ENCODE results near the gene LYAR.

The LYAR gene, protein sequence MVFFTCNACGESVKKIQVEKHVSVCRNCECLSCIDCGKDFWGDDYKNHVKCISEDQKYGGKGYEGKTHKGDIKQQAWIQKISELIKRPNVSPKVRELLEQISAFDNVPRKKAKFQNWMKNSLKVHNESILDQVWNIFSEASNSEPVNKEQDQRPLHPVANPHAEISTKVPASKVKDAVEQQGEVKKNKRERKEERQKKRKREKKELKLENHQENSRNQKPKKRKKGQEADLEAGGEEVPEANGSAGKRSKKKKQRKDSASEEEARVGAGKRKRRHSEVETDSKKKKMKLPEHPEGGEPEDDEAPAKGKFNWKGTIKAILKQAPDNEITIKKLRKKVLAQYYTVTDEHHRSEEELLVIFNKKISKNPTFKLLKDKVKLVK

DNA sequence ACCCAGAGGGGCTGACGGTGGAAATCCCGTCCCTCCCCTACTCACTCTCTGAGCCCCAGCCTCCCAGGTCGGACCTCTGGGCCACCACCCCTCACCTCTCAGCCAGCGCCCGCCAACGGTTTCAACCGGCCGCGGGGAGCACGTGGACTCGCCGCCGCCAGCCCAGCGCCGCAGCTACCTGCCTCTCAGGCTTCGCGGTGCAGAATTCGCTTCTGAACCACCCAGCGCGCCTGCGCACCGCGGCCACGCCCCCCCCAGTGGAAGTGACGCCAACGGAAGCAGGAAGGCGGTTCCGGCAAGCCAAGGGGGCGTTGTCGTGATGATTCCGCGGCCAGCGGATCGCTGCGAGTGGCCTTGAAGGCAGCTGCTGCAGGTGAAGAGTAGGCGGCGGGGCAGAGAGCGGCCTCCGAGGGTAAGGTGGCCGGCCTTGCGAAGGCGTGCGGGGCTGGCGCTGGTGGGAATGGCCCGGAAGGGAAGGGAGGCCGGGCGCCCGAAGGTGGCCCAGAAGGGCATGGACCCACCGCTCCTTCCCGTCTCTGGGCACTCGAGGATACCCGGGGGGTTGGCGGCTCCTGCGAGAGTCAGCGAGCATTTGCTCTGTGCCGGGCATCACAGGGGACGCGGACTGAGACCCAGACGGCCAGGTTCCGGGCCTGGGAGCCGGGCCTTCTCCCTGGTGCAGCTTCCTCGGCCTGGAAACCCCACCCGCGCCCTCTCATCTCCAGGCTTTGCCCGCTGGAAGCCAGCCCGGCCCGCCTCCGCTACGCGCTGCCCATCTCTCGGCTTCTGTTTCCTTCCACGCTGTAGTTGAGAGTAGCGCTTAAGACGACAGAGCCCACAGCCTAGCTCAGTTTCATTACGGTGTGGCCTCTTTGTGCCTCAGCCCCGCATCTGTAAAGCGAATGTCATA is at the start of gene LYAR, which contains the start of gene ZBTB49:
TSS of gene LYAR (minus strand) at position 214 of the 910 bp plus-strand sequence. CDS start 6,412 bp downstream, outside the sequence.
TSS of gene ZBTB49 (plus strand) at position 311 of the 910 bp plus-strand sequence. CDS start 9,695 bp downstream, outside the sequence.
- FAIRE-seq = no peak

DNA sequence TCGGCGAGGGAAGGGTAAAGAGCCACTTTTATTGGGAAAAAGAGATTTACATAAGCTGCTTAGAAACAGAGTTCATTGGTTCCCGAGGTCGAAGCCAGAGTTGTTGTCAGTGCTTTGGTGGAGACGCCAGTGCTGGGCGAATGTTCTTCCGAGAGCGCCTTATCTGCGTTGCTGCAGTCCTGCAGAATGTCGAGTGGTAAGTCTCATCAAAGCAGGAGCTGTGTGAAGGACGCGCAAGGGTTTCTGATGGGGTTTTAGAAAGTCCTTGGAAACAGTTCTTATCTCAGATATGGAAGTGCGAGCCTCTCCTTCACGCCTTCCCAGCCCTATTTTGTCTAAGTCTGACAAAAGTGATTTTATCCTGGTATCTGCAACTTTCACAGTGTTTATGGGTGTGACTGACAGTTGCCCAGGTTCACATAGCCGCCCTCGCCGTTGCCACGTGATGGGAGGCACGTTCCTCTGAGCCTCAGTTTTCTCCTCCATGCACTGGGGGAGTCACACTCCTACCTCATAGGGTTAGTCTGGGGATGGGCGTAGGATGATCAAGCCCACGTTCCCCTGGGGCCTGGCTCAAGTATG is 49.6 kb upstream of the LYAR start:
- no peak for FAIRE-seq

DNA sequence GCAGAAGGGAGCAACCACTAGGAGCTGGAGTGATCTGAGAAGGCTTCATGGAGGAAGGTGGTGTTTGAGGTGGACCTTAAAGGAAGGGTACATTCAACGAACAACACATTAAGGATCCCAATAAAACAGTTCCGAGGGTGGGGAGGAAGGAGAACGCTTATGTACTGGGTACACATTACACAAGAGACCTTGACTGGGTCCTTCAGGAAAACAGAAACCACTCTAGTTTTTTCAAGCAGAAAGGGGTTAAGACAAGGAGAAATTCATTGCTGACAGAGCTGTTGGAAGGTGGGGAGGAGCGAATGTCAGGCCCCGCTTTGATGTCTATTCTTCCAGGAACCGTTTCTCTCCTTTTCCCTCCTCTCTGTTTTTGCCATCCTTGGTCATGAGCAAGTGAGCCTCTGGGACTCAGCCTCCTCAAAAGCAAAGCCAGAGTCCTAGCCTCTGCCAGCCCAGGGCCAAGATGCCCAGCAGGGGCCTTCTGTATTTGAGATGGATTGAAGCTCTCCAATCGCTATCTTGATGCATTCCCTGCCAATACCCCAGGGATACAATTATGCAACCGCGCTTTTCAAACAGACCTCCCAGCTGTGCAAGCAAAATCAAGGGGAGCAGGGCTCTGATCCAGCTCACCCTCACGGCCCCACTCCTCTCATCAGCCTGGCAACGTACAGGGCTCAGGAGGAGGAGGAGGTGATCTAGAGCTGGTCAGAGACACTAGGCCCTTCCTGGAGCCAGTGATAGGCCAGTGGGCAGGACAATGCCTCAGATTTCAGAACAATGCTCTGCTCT is 48.5 kb upstream of the LYAR start:
- FAIRE-seq = no peak

DNA sequence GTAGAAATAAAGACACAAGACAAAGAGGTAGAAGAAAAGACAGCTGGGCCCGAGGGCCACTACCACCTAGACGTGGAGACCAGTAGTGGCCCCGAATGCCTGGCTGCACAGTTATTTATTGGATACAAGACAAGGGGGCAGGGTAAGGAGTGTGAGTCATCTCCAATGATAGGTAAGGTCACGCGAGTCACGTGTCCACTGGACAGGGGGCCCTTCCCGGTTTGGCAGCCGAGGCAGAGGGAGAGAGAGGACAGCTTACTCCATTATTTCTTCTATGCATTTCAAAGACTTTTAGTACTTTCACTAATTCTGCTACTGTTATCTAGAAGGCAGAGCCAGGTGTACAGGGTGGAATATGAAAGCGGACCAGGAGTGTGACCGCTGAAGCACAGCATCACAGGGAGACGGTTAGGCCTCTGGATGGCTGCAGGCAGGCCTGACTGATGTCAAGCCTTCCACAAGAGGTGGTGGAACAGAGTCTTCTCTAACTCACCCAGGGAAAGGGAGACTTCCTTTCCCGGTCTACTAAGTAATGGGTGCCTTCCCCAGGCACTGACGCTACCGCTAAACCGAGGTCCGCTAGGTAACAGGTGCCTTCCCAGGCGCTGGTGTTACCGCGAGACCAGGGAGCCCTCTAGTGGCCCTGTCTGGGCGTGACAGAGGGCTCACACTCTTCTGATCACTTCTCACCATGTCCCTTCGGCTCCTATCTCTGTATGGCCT is 45.0 kb upstream of the LYAR start:
- FAIRE-seq = no peak

DNA sequence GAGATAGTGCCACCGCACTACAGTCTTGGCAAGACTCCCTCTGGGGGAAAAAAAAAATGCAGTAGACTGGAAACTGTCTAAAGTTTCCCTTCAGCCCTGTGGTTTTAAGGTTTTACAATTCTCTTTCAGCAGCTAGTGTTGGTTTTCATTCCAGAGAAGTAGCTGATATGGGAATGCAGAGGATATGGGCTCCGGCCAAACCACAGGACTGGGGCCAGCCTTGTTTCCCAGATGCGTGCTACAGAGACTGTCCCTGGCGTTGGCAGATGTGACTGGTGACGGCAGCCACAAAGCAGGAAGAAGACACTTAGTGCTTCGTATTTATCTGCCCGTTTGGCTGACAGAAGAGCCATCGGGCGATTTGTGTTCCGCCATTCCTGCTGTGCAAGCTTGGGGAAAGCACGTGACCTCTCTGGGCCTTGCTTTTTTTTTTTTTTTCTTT is 43.3 kb upstream of the LYAR start:
- no peak for FAIRE-seq

DNA sequence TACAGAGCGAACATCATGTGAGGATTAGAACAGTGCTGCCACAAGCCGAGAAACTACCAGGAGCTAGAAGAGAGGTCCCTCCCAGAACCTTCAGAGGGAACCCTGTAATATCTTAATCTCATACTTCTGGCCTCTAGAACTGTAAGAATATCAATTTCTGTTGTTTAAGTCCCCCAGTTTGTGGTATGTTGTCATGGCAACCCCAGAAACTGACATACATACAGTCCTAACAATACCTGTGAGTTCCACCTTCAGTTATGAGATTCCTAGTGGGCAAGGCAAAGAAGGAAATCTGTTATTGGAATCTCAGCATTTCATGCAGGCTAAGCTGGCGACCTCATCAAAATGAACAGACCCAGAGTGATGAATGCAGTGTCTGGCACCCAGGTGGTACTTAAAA is 42.6 kb upstream of the LYAR start:
- FAIRE-seq = no peak

DNA sequence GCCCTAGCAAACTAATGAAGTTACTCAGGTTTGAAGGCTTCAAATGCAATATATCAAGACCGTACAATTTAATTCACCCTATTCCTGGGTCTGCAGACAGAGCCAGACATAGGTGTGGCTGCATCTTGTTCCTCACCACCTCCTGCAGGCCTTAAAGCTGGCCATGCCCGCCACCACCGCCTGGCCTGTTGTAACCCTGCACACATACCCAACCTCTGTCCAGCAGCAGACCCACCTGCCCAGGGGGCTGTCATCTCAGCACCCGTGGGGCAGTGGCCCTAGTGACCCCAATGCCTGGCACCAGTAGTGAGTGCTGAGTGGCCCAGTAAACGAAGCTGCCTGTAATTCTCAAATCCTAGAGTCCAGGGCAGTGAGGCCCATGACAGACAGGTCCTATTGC is 40.8 kb upstream of the LYAR start:
- no peak for FAIRE-seq

DNA sequence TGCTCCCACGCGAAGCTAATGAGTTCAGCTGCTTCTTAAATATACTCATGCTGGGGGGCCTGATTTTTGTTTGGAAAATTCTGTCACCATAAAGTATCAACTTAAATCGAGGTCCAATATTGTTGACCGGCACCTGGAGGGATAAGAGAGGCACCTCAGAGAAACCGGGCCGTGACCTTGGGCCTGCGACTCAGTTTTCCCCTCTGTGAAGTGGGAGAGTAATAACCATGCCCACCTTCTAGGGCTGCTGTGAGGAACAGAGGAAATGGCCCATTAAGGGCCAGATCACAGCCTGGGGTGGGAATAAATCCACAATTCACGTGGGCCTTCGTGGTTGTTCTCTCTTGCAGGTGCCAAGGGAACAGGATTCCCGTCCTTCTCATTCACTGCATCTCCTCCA is 39.5 kb upstream of the LYAR start:
- no peak for FAIRE-seq

DNA sequence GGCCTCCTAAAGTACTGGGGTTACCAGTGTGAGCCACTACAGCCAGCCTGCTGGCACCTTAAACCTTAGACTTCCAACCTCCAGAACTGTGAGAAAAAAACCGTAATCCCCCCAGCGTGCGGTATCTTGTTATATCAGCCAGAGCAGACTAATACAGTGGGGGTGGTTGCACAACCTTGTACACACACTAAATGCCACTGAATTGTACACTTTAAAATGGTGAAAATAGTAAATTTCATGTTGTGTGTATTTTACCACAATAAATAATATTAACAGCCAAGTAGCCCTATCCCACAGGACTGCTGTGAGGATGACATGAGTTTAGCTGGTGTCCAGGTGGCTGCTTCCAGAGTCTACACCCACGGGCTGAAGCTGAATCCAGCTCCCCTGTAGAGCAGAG is 38.9 kb upstream of the LYAR start:
- no peak for FAIRE-seq

DNA sequence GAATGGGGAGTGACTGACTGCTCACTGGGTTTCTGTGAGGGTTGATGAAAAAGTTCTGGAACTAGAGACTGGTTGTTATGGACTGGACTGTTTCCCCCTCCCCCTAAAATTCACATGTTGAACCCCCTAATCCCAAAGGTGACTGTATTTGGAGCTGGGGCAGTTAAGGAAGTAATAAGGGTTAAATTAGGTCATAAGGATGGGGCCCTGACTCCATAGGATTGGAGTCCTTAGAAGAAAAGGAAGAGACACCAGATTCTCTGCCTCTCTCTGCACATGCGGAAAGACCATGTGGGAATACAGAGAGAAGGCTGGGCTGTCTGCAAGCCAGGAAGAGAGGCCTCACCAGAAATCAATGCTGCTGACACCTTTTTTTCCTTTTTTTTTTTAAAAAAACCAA is 38.3 kb upstream of the LYAR start:
- FAIRE-seq = no peak

DNA sequence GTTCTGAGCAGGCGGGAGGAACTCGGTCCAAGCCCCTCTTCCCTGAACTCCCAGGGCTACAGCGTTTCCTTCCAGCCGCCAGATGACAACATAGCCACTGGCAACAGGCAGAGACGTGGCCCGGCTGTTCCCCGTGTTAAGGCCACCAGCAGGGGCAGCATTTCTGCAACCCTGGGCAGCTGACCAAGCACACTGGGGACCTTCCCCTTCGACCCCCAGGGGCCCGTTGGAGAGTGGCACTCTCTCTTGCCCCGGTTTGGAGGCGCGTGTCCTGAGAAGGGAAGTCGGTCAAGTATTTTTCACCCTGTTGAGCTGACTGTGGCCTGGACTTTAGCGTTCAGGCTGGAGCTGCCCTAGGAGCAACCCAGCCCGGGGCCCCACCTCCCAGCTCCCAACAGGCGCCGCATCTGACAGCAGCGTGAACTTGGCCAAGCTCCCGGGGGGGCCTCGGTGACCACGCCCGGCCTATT is 37.7 kb upstream of the LYAR start:
- no peak for FAIRE-seq

DNA sequence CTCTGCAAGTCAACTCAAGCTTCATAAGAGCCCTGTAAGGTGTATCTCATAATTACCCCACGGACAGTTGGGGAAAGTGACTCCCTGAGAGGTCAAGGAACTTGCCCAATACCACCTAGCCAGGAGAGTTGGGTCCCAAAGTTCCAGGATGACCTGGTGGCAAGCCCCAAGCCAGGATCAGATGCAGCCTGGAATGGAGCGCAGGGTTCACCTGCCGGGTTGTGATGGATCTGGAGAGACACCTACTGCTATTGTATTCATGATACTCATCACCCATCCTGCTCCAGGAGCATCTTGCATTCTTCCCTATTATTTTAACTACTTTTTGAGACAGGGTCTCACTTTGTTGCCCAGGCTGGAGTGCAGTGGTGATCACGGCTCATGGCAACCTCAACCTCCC is 36.2 kb upstream of the LYAR start:
- no peak for FAIRE-seq

DNA sequence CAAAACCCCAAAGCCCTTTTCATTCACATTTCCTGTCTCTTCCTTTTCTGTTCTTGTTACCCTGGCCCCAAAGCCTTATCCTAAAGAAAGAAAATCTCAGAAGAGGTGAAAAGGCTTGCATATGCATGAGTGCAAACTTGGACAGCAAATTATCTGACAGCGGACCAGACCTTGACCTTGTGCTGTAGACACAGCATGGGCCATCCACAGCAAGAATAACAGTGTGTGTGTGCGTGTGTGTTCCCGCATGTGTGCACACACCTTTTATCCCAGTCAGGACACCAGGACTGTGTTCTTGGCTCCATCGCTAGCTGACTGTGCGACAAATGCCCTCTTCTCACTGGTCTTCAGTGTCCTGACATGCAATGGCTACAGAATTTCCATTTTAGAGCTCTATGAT is 35.4 kb upstream of the LYAR start:
- no peak for FAIRE-seq

DNA sequence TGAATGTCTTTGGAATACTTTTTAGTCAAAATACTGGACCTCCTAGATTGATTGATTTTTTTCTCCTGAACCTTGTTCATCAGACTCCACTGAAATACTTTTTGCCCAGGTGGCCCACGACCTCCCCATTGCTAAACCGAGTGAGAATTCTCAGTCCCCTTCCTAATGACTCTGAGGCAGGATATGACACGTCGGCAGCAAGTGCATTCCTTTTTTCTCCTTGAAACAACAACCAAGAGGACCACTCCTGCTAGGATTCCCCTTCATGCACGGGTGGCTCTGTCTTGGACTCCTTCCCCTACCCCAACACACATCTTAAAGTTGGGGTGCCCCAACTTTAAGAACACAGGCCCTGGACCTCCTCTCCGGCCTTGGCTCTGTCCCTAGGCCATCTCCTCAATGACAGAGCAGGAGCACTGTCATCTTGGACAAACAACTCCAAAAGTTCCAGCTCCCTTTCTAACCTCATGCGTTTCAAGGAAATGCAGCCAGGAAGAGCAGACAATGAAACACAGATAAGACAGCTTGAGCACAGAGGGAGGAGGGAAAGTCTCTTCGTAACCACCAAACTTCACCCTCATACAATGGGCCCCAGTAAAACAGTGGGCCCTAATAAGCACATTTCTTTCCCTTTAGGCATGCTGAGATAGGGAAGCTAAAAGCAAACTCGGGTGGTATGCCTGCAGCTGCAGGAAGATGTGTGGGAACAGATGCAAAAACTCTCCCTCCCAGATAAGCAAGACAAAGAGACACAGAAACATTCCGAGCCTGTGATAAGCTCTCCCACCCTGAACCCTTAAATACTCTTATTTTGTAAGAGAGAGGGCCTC is 34.0 kb upstream of the LYAR start:
- no peak for FAIRE-seq

DNA sequence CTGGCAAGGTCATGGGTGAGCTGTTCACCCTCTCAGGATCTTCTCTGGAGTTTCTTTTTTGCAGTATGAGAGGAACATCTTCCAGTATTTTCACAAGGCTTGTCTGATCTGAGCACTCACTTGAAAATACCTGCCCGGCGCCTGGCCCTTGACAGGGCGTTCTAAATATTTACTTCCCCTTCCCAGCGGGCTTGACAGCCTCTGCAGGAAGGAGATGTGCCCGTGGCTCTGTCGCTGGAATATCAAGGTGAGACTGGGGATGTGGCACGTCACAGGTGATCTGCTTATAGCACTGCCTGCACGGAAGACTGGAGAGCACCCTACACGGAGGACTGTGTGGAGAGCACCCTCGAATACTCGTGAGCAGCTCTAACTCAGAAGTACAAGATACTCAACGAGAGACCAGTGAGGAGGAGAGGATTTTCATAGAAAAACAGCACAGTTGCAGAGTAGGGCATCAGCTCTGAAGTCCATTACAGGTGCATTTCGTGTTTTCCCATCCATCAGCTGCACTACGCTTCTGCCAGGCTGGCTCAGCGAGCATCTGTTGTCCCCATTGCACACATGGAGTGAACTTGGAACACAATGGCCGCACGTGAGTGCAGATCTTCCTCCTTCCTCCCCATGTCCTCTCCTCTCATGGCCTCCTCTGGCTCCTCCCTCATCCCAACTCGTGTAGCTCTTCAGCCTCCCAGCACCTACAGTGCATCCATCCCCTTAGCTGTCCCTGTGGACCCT is 32.2 kb upstream of the LYAR start:
- FAIRE-seq = no peak

DNA sequence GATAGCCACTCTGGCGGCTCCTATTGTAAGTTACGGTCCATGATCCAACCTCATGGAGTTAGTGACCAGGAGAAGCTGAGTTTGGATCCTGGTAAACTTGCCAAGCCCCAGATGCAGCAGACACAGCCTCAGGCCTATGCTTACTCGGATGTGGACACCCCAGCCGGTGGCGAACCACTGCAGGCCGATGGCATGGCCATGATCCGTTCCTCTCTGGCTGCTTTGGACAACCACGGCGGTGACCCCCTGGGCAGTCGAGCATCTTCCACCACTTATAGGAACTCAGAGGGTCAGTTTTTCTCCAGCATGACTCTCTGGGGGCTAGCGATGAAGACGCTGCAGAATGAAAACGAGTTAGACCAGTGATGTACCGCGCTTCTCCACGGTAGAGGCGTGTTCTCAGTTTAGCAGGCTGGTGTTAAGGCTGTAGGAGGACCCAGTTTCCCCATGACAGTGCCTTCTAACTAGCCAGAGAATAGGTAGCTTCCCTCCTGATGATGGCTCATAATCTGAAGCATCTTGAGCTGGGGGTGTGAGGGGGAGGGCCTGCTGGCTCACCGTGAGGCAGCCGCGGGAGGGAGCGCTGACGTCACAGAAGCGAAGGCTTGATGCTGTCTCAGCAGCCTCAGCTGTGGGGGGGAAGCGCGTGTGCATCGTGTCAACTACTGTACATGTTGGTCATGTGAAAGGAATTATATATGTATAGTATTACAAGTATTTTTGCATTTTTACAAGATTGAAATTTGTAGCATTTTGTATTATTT is 31.2 kb upstream of the LYAR start:
- FAIRE-seq = no peak

DNA sequence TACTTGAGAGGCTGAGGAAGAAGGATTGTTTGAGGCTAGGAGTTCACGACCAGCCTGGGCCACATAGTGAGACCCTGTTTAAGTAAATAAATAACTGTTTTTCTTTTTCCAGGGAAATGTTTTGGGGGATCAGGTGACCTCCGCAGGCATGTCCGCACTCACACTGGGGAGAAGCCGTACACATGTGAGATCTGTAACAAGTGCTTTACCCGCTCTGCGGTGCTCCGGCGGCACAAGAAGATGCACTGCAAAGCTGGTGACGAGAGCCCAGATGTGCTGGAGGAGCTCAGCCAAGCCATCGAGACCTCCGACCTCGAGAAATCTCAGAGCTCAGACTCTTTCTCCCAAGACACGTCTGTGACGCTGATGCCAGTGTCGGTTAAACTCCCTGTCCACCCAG is 30.6 kb upstream of the LYAR start:
- no peak for FAIRE-seq

DNA sequence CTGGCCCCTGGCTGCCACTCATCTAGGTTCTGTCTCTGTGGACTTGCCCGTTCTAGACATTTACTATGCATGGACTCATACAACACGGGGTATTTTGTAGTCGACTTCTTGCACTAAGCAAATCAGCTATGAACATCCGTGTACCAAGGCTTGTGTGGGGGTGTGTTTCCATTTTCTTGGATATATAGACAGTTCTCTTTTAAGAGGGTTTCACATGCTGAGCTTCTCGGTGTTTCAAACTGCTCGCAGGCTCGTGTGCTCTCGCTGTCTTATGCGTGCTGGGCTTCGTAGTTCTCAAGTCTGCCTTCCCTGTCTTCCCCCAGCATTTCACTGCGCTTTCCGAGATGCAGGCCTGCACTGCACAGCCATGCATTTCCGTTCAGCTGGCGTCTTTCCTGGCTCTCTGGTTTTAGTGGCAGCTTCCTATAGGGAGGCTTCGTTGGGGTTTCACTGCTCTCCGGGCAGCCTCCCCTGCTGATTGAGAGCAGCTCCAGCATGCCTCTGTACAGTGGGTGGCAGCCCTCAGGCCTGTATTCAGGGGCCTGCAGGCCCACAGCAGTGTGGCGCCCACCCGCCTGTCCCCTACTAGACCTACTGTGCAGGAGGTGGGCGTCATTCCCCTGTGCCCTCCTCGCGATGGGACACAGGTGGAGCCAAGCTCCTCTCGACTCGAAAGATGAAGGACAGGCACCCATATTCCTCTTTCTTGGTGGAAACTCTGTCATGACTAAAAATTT is 27.7 kb upstream of the LYAR start:
- FAIRE-seq = no peak

DNA sequence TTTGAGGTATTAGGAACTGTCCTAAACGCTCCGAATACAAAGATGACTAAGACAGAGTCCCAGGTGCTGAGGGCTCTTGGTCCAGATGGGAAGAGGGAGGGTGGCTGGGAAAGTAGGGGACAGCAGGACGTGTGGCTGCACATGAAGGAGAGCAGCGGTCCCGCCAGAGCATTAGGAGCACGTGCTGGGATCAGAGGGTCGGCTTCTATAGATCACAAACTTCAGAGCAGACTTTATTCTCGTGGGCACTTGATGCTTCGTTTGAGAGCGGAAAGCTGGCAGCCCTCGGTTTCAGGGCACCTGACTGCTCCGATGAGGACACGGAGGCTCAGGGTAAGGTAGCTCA is 26.2 kb upstream of the LYAR start:
- no peak for FAIRE-seq
